Upper lobe of right lung (tissue), 1 donor: ENCODE results near the gene ACTA2. TPM values are rescaled to one million over a fixed set of nuclear protein-coding genes. Genes with fewer than 3 reads are reported as not detected.

Experiments used
- ATAC-seq: fragments of 200-7000 bp; cut with Tn5 transposase; one replicate; pipeline ENCODE4 v1.9.1; 2020; ENCODE audit warnings: mild to moderate bottlenecking, moderate library complexity
- DNase-seq: peaks from one replicate; pipeline ENCODE4 v3.0.0-alpha.2; 2020
- H3K27ac ChIP-seq: fragments of 200-600 bp; one replicate; pipeline ENCODE4 v1.8.0; 2022
- H3K27me3 ChIP-seq: fragments of 200-600 bp; one replicate; pipeline ENCODE4 v1.8.0; 2022; ENCODE audit warnings: mild to moderate bottlenecking
- H3K36me3 ChIP-seq: fragments of 200-600 bp; one replicate; pipeline ENCODE4 v1.8.0; 2022
- H3K4me1 ChIP-seq: fragments of 200-600 bp; one replicate; pipeline ENCODE4 v1.8.0; 2022
- H3K4me3 ChIP-seq: fragments of 200-600 bp; one replicate; pipeline ENCODE4 v1.8.0; 2022; ENCODE audit warnings: mild to moderate bottlenecking
- H3K9me3 ChIP-seq: fragments of 200-600 bp; one replicate; pipeline ENCODE4 v1.8.0; 2022
- intact Hi-C: fragments of 100-400 bp; cut with DNase I; formaldehyde crosslinking; loops from one replicate; pipeline ENCODE4 v1.11.0; 2022
- total RNA-seq: library from RNA; stranded (reverse); fragmentation: NEBNext Ultra II Directional; extraction: Animal tissue kit (Norgen Biotek cat#: 25700); gene quantifications from one replicate; pipeline ENCODE4 v1.2.1, GENCODE V29; 2021
- TF ChIP-seq, protein P1 (sequence below): fragments of 200-600 bp; IDR thresholded peaks from one replicate; pipeline ENCODE4 v1.8.0; 2022; ENCODE audit warnings: antibody characterized with exemption
- donor health status: DM: no; HTN: yes; CAD: no; lungs with severe emphysema.

ACTA2 gene
- total RNA-seq, 1 donor from 2014 or later = 478 TPM

DNA sequence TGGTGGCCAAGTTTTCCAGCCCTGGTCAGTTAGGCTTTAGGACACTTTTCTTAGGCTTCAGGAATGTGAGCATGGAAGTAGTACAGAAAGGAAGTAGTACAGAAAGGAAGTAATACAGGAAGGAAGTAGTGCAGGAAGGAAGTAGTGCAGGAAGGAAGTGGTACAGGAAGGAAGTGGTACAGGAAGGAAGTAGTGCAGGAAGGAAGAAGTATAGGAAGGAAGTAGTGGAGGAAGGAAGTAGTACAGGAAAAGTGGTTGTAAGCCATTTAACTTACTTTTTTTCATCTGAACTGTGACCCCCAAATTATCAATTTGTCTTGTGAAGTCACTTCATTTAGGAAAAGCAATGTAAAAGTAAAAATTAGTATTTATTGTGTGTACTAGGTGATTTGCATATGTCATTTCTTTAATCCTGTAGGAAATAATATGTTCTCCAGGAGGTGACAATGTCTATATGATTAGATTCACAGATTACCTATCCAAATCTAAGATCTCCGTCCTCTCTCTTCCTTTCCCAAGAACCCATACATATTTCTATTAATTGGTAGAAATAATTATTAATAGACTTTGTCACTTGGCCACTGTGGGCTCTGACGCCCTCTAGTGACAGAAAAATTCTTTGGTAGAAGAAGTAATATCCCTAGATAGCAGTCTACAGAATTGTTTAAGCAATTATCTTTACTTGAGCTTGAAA lies 34.1 kb upstream of the ACTA2 start:
- Histone ChIP-seq H3K4me3 (no peak overlapping the region), H3K27ac (no peak overlapping the region), H3K9me3 (no peaks in the 10 kb centered on the region), H3K27me3 (no peaks in the 10 kb centered on the region), H3K36me3 (no peaks in the 10 kb centered on the region), H3K4me1 (peaks cover 18% of the 10 kb centered on the region)
- intact Hi-C loops = no loop called here
- TF ChIP-seq, protein P1, sequence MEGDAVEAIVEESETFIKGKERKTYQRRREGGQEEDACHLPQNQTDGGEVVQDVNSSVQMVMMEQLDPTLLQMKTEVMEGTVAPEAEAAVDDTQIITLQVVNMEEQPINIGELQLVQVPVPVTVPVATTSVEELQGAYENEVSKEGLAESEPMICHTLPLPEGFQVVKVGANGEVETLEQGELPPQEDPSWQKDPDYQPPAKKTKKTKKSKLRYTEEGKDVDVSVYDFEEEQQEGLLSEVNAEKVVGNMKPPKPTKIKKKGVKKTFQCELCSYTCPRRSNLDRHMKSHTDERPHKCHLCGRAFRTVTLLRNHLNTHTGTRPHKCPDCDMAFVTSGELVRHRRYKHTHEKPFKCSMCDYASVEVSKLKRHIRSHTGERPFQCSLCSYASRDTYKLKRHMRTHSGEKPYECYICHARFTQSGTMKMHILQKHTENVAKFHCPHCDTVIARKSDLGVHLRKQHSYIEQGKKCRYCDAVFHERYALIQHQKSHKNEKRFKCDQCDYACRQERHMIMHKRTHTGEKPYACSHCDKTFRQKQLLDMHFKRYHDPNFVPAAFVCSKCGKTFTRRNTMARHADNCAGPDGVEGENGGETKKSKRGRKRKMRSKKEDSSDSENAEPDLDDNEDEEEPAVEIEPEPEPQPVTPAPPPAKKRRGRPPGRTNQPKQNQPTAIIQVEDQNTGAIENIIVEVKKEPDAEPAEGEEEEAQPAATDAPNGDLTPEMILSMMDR = peak; percentile 80
- ATAC-seq = no peak
- no peak for DNase-seq

DNA sequence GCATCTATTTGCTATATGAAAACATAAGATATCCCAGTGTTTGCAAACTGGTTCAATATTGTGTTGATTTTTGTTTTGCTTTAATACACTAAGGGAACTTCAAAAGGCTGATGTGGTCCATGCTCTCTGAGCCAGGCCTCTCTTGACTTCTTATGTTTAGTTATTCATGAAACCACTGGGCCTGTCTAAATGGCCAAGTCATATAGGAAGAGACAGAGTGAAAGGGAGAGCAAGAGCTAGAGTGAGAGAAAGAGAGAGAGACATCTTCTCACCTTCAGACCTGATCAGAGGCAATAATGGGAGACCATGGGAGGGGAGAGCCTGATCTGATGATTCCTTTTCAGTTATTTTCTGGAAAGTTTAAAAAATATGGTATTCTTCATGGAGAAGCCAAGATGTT lies 32.0 kb upstream of the ACTA2 start:
- no peaks in the 10 kb centered on the region for H3K27me3 ChIP-seq
- DNase-seq = no peak
- H3K36me3 ChIP-seq = no peaks in the 10 kb centered on the region
- no peak overlapping the region for H3K4me3 ChIP-seq
- intact Hi-C loops = loop anchor here (5.0 kb wide), 1 partner anchor 42 kb away; no protein-coding TSS in a partner anchor
- no peak for ATAC-seq
- no peaks in the 10 kb centered on the region for H3K9me3 ChIP-seq
- peaks cover 30% of the 10 kb centered on the region for H3K4me1 ChIP-seq
- no peak overlapping the region for H3K27ac ChIP-seq
- TF ChIP-seq, protein P1 = no peak

DNA sequence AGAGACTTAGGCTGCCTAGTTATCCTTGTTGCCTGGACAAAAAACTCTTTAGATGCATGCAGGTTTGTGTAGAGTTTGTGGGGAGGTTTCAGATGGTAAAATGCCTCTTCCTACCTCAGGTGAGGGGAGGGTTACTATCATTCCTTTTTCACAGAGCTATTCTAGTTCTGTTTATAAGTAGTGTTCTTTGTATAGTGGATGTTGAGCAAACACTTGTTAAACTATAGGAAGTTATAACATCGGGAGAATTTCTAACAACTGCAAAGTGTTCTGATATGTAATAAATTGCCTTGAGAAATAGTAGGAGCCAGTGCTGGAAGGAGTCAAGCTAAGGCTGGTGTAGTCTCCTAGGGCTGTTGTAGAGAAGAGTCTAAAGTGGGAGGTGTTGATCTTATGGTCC lies 31.4 kb upstream of the ACTA2 start:
- intact Hi-C loops = loop anchor here (5.0 kb wide), 1 partner anchor 42 kb away; no protein-coding TSS in a partner anchor
- Histone ChIP-seq H3K4me3 (no peak overlapping the region), H3K36me3 (no peaks in the 10 kb centered on the region), H3K27ac (no peak overlapping the region), H3K9me3 (no peaks in the 10 kb centered on the region), H3K4me1 (peaks cover 25% of the 10 kb centered on the region), H3K27me3 (no peaks in the 10 kb centered on the region)
- TF ChIP-seq, protein P1 = no peak
- ATAC-seq = no peak
- DNase-seq = no peak

DNA sequence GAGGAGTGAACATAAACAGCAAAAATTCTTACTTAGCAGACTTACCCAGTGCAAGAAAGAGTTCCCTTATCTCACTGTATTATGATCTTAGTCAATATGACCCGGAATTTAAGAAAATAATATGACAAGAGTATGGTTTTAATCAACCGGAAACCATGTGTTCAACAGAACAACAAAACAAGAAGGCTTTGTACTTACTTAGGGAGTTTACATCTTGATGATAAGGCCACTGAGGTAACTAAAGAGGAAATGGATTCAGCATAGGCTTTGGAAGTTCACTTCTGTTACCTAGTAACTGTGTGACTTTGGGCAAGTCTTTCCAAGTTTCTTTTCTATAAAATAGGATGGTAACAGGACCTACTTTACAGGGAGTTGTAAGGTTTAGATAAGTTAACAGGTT lies 30.6 kb upstream of the ACTA2 start:
- ATAC-seq = no peak

DNA sequence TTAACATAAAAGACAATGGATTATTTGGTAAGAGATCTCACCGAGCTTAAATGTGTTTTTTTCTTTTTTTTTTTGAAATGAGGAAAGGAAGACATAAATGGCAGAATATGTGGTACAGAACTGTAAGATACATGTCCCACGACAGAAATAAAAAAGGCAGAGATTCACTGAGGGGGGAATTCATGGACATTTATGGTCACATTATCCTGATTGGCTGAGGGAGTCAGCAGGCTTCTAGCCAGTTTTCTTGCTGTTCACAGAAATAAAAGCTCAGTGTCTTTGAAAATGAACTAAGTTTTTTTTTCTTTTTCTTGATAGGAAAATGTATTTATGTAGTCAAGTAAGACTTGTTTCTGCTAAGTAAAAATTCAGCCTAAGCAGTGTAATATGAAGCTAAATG lies 29.8 kb upstream of the ACTA2 start:
- no peak overlapping the region for H3K4me3 ChIP-seq
- no peak for ATAC-seq
- no peaks in the 10 kb centered on the region for H3K27me3 ChIP-seq
- H3K4me1 ChIP-seq = peaks cover 25% of the 10 kb centered on the region
- DNase-seq = no peak
- no peak overlapping the region for H3K27ac ChIP-seq
- intact Hi-C loops = loop anchor here (5.0 kb wide), 1 partner anchor 40 kb away; no protein-coding TSS in a partner anchor
- TF ChIP-seq, protein P1 = no peak
- no peaks in the 10 kb centered on the region for H3K9me3 ChIP-seq
- no peaks in the 10 kb centered on the region for H3K36me3 ChIP-seq

More for the DNA sequence above, 30.6 kb upstream of the ACTA2 start:
- TF ChIP-seq, protein P1 = no peak
- H3K27ac ChIP-seq = no peak overlapping the region
- H3K9me3 ChIP-seq = no peaks in the 10 kb centered on the region
- H3K4me1 ChIP-seq = peaks cover 25% of the 10 kb centered on the region
- intact Hi-C loops = loop anchor here (5.0 kb wide), 1 partner anchor 41 kb away; no protein-coding TSS in a partner anchor
- no peak for DNase-seq
- H3K36me3 ChIP-seq = no peaks in the 10 kb centered on the region
- no peak overlapping the region for H3K4me3 ChIP-seq
- no peaks in the 10 kb centered on the region for H3K27me3 ChIP-seq
